ENCODE results near the gene ADGRG4. TPM values are rescaled to one million over a fixed set of nuclear protein-coding genes. Genes with fewer than 3 reads are reported as not detected.

The ADGRG4 gene
- polyA plus RNA-seq, 1 of the 3 experiments (the other 2 are of a cell fraction): not detected

DNA sequence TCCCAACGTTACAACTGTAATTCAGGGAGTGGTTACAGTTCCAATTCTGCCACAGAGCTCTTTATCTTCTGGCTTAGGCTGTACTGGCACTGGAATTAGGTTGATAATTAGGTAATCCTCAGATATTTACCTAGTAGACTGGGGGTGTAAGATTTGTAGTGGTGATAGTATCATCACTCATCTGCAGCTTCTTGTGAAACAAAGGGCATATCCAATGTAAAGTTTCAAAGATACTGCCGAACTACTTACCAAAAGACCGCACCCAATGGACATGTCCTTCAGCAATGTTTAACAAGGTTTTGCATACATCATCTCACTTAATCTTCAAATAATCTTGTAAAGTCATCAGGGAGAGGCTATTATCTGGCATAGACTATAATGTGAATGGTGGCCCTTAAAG, 20.8 kb downstream of the ADGRG4 start:
- Histone ChIP-seq H3K4me3 (ENCODE audit: low read depth in 2 of 2, low read length in 1 of 2) (no peak overlapping the region), H3F3A (replicated peaks; ENCODE audit: insufficient read depth) (no peaks in the 10 kb centered on the region), H3K9me2 (no peaks in the 10 kb centered on the region), H4K20me1 (ENCODE audit: insufficient read depth) (no peaks in the 10 kb centered on the region), H3K36me3 (replicated peaks in 1 of 2; ENCODE audit: control insufficient read depth in 1 of 2, insufficient read depth in 2 of 2, low read length in 1 of 2) (no peaks in the 10 kb centered on the region), H3K4me1 (ENCODE audit: control insufficient read depth in 1 of 2, insufficient read depth in 2 of 2, low read depth in 1 of 2, low read length in 1 of 2) (peaks cover 0 to 7% of the 10 kb centered on the region in 2 experiments; a peak in 1 of 4 replicates), H3K27ac (ENCODE audit: low read depth in 2 of 2, low read length in 1 of 2) (peak overlapping the region in 1 of 2 experiments; percentile 61; a peak in 2 of 4 replicates), H3K4me2 (no peak overlapping the region), H3K9ac (no peak overlapping the region), H3K79me2 (ENCODE audit: insufficient read depth) (no peaks in the 10 kb centered on the region), H3K27me3 (ENCODE audit: insufficient read depth) (no peaks in the 10 kb centered on the region), H3K9me3 (no peaks in the 10 kb centered on the region), H2AFZ (ENCODE audit: low read depth) (no peak overlapping the region)
- TF ChIP-seq ELF1 (IDR thresholded peaks at IDR 0.05): no peak
- TF ChIP-seq EZH2phosphoT487 (IDR thresholded peaks at IDR 0.05; ENCODE audit: borderline replicate concordance, low read depth): no peak
- TF ChIP-seq, protein P1, sequence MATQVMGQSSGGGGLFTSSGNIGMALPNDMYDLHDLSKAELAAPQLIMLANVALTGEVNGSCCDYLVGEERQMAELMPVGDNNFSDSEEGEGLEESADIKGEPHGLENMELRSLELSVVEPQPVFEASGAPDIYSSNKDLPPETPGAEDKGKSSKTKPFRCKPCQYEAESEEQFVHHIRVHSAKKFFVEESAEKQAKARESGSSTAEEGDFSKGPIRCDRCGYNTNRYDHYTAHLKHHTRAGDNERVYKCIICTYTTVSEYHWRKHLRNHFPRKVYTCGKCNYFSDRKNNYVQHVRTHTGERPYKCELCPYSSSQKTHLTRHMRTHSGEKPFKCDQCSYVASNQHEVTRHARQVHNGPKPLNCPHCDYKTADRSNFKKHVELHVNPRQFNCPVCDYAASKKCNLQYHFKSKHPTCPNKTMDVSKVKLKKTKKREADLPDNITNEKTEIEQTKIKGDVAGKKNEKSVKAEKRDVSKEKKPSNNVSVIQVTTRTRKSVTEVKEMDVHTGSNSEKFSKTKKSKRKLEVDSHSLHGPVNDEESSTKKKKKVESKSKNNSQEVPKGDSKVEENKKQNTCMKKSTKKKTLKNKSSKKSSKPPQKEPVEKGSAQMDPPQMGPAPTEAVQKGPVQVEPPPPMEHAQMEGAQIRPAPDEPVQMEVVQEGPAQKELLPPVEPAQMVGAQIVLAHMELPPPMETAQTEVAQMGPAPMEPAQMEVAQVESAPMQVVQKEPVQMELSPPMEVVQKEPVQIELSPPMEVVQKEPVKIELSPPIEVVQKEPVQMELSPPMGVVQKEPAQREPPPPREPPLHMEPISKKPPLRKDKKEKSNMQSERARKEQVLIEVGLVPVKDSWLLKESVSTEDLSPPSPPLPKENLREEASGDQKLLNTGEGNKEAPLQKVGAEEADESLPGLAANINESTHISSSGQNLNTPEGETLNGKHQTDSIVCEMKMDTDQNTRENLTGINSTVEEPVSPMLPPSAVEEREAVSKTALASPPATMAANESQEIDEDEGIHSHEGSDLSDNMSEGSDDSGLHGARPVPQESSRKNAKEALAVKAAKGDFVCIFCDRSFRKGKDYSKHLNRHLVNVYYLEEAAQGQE (IDR thresholded peaks at IDR 0.05; ENCODE audit: low read depth, low read length): no peak
- no peak for TF ChIP-seq EP300 (IDR thresholded peaks at IDR 0.05; ENCODE audit: borderline replicate concordance in 1 of 2, low read depth in 1 of 2, low read length in 1 of 2)
- no peak for TF ChIP-seq CHD2 (IDR thresholded peaks at IDR 0.05; ENCODE audit: low read length, partially characterized antibody)
- no peak for TF ChIP-seq POLR2AphosphoS5 (IDR thresholded peaks at IDR 0.05; ENCODE audit: low read depth, low read length)
- no peak for TF ChIP-seq RAD21 (IDR thresholded peaks at IDR 0.05; ENCODE audit: low read length)
- no peak for TF ChIP-seq GATA2 (CRISPR knock-in tag; IDR thresholded peaks at IDR 0.05)
- no peak for TF ChIP-seq SMC3 (IDR thresholded peaks at IDR 0.05; ENCODE audit: low read depth, low read length)
- TF ChIP-seq JUND (IDR thresholded peaks at IDR 0.05): no peak
- TF ChIP-seq TAF1 (IDR thresholded peaks at IDR 0.05; ENCODE audit: borderline replicate concordance, low read depth, low read length): no peak
- TF ChIP-seq FOXM1 (IDR thresholded peaks at IDR 0.05; ENCODE audit: low read depth): no peak
- no peak for TF ChIP-seq NRF1 (IDR thresholded peaks at IDR 0.05; ENCODE audit: low read depth, low read length)
- no peak for TF ChIP-seq RFX5 (IDR thresholded peaks at IDR 0.05; ENCODE audit: low read length)
- TF ChIP-seq, protein P2, sequence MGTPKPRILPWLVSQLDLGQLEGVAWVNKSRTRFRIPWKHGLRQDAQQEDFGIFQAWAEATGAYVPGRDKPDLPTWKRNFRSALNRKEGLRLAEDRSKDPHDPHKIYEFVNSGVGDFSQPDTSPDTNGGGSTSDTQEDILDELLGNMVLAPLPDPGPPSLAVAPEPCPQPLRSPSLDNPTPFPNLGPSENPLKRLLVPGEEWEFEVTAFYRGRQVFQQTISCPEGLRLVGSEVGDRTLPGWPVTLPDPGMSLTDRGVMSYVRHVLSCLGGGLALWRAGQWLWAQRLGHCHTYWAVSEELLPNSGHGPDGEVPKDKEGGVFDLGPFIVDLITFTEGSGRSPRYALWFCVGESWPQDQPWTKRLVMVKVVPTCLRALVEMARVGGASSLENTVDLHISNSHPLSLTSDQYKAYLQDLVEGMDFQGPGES (IDR thresholded peaks at IDR 0.05; ENCODE audit: low read depth, low read length): no peak
- CTCF ChIA-PET: no interaction called here
- POLR2A ChIA-PET: no interaction called here
- WGBS (ENCODE audit: low lambda C conversion rate): 40% methylated on average over 3 of the region's 3 CpGs
- no peak for DNase-seq

Measured in SK-N-SH (cell line).